Right hindlimb (tissue), 1 donor: ENCODE results near the gene LEO1.

Experiments used
- DNase-seq: peaks from one replicate; pipeline ENCODE4 v3.0.0-alpha.2; 2018

LEO1 gene

GRCh38 chr15:51971375-51972133 lies at the start of gene LEO1:
LEO1 (minus strand) TSS chr15:51971778; CDS start chr15:51971745, 33 bp downstream.
- peak; percentile 94 for DNase-seq

- DNase-seq: no peak
Measured at GRCh38 chr15:52021128-52021671, 49.6 kb upstream of the LEO1 start.

GRCh38 chr15:52020221-52021085 lies 48.9 kb upstream of the LEO1 start:
- no peak for DNase-seq

- DNase-seq: peak; percentile 84
Measured at GRCh38 chr15:52019394-52020220, 48.0 kb upstream of the LEO1 start.

GRCh38 chr15:52018693-52019393 lies 47.3 kb upstream of the LEO1 start, which contains the start of gene MAPK6:
MAPK6 (plus strand) TSS chr15:52019219; CDS start chr15:52046461, 27,242 bp downstream.
- peak; percentile 96 for DNase-seq

- no peak for DNase-seq
Measured at GRCh38 chr15:52018244-52018643, 46.7 kb upstream of the LEO1 start.

GRCh38 chr15:52016316-52016715 lies 44.7 kb upstream of the LEO1 start:
- no peak for DNase-seq

GRCh38 chr15:52014616-52015015 lies 43.0 kb upstream of the LEO1 start:
- no peak for DNase-seq

GRCh38 chr15:52013151-52013791 lies 41.7 kb upstream of the LEO1 start:
- DNase-seq: no peak

- no peak for DNase-seq
Measured at GRCh38 chr15:52012210-52012609, 40.6 kb upstream of the LEO1 start.

- DNase-seq: no peak
Measured at GRCh38 chr15:52011711-52012144, 40.1 kb upstream of the LEO1 start.

- no peak for DNase-seq
Measured at GRCh38 chr15:52010633-52011595, 39.3 kb upstream of the LEO1 start.

- DNase-seq: no peak
Measured at GRCh38 chr15:52008698-52009434, 37.3 kb upstream of the LEO1 start.

- DNase-seq: no peak
Measured at GRCh38 chr15:52008359-52008697, 36.8 kb upstream of the LEO1 start.

GRCh38 chr15:52006702-52007340 lies 35.2 kb upstream of the LEO1 start:
- DNase-seq: no peak

GRCh38 chr15:52005748-52006701 lies 34.4 kb upstream of the LEO1 start:
- DNase-seq: no peak

GRCh38 chr15:52004806-52005205 lies 33.2 kb upstream of the LEO1 start:
- no peak for DNase-seq

GRCh38 chr15:52003710-52004109 lies 32.1 kb upstream of the LEO1 start:
- no peak for DNase-seq
